Progenitor cell of endocrine pancreas (in vitro differentiated cells): Measurements from ENCODE around the gene PCDH20. TPM values are rescaled to one million over a fixed set of nuclear protein-coding genes. Genes with fewer than 3 reads are reported as not detected.
A peak's percentile ranks its signal among the peaks of the same experiment; 100 is the strongest.

Experiments
- DNase-seq: peaks from one replicate; pipeline ENCODE4 v3.0.0; 2021; ENCODE audit warnings: low spot score; ENCODE audit not compliant: unreplicated experiment
- H3K27ac Mint-ChIP-seq: 2 replicates; pipeline ENCODE4 v1.8.0; 2021; ENCODE audit warnings: mild to moderate bottlenecking, moderate library complexity, mixed read lengths
- H3K27me3 Mint-ChIP-seq: 2 replicates; pipeline ENCODE4 v1.8.0; 2021; ENCODE audit warnings: mixed read lengths
- H3K36me3 Mint-ChIP-seq: 2 replicates; pipeline ENCODE4 v1.8.0; 2022; ENCODE audit warnings: mixed read lengths; ENCODE audit not compliant: insufficient read depth
- H3K4me1 Mint-ChIP-seq: 2 replicates; pipeline ENCODE4 v1.8.0; 2021; ENCODE audit warnings: low read depth, mixed read lengths
- H3K4me3 Mint-ChIP-seq: 2 replicates; pipeline ENCODE4 v1.8.0; 2021; ENCODE audit warnings: low read depth, mild to moderate bottlenecking, moderate library complexity, mixed read lengths
- H3K9me3 Mint-ChIP-seq: 2 replicates; pipeline ENCODE4 v1.8.0; 2021; ENCODE audit warnings: low read depth, mixed read lengths
- CTCF ChIP-seq: fragments of 200-600 bp; sonication (generic); IDR thresholded peaks from one replicate; pipeline ENCODE4 v1.5.0; 2021; ENCODE audit warnings: antibody characterized with exemption, mild to moderate bottlenecking; ENCODE audit not compliant: unreplicated experiment
- long read RNA-seq: library from polyadenylated mRNA; unstranded; transcript quantifications from one replicate; pipeline ENCODE4 v2.0.0, GENCODE V29; 2020
- total RNA-seq: library from RNA; stranded (reverse); gene quantifications from 2 replicates; pipeline ENCODE4 v1.2.1, GENCODE V29; 2021

PCDH20 gene
- 21.2 and 22.7 TPM in 2 replicates for total RNA-seq
- long read RNA-seq, full-length matches to known transcripts = 374 of 392 reads
- long read RNA-seq, partial matches to known transcripts = 0 of 392 reads
- long read RNA-seq, other reads (novel, unspliced or antisense) = 18 of 392 reads

GRCh38 chr13:61415749-61416148 is at the start of gene PCDH20:
Gene PCDH20 (minus strand): TSS chr13:61415849. CDS start chr13:61415158, 691 bp downstream.
- peaks cover 5% of the 10 kb centered on the region for H3K36me3 Mint-ChIP-seq
- H3K4me3 Mint-ChIP-seq = peak within 1 kb of the TSS; percentile 99
- no peak for TF ChIP-seq CTCF
- H3K4me1 Mint-ChIP-seq = peaks cover 36% of the 10 kb centered on the region
- H3K9me3 Mint-ChIP-seq = no peaks in the 10 kb centered on the region
- no peaks in the 10 kb centered on the region for H3K27me3 Mint-ChIP-seq
- peak within 1 kb of the TSS; percentile 95 for H3K27ac Mint-ChIP-seq
- no peak for DNase-seq

GRCh38 chr13:61463024-61463423 is 47.4 kb upstream of the PCDH20 start:
- Mint-ChIP-seq H3K27me3 (no peaks in the 10 kb centered on the region), H3K9me3 (no peaks in the 10 kb centered on the region), H3K4me3 (peak overlapping the region; percentile 19), H3K4me1 (peaks cover 21% of the 10 kb centered on the region), H3K27ac (peak overlapping the region; percentile 97), H3K36me3 (no peaks in the 10 kb centered on the region)
- DNase-seq = no peak
- no peak for TF ChIP-seq CTCF

GRCh38 chr13:61453121-61453520 is 37.5 kb upstream of the PCDH20 start:
- DNase-seq = no peak
- H3K4me1 Mint-ChIP-seq = peaks cover 1% of the 10 kb centered on the region
- peaks cover 31% of the 10 kb centered on the region for H3K9me3 Mint-ChIP-seq
- no peak overlapping the region for H3K27ac Mint-ChIP-seq
- TF ChIP-seq CTCF = no peak
- no peak overlapping the region for H3K4me3 Mint-ChIP-seq
- H3K27me3 Mint-ChIP-seq = no peaks in the 10 kb centered on the region
- H3K36me3 Mint-ChIP-seq = no peaks in the 10 kb centered on the region

GRCh38 chr13:61432029-61432428 is 16.4 kb upstream of the PCDH20 start:
- Mint-ChIP-seq H3K27ac (no peak overlapping the region), H3K9me3 (no peaks in the 10 kb centered on the region), H3K4me3 (no peak overlapping the region), H3K4me1 (peaks cover 5% of the 10 kb centered on the region), H3K36me3 (no peaks in the 10 kb centered on the region), H3K27me3 (no peaks in the 10 kb centered on the region)
- no peak for TF ChIP-seq CTCF
- no peak for DNase-seq

- no peak for DNase-seq
- no peaks in the 10 kb centered on the region for H3K36me3 Mint-ChIP-seq
- no peak for TF ChIP-seq CTCF
- no peaks in the 10 kb centered on the region for H3K9me3 Mint-ChIP-seq
- H3K4me3 Mint-ChIP-seq = no peak overlapping the region
- no peak overlapping the region for H3K27ac Mint-ChIP-seq
- H3K27me3 Mint-ChIP-seq = no peaks in the 10 kb centered on the region
- peaks cover 2% of the 10 kb centered on the region for H3K4me1 Mint-ChIP-seq
Observed at GRCh38 chr13:61423915-61424314, 8.3 kb upstream of the PCDH20 start.
